ENCODE data around the gene ZNF831. TPM values are rescaled to one million over a fixed set of nuclear protein-coding genes. Genes with fewer than 3 reads are reported as not detected.
A peak's percentile ranks its signal among the peaks of the same experiment; 100 is the strongest.

Gene ZNF831
- total RNA-seq, 4 donors from 2014 or later: 0.15 to 1.2 (median 0.37) TPM

- H3K4me3 ChIP-seq: no peak overlapping the region
- peaks cover 0 to 7% (median 0%) of the 10 kb centered on the region in 3 donors for H3K4me1 ChIP-seq
- WGBS, 2 donors (ENCODE audit: low coverage in 1 of 2): 86 to 89% methylated on average over 4 to 7 of the region's 7 CpGs
- no peaks in the 10 kb centered on the region for H3K9me3 ChIP-seq
- no peaks in the 10 kb centered on the region for H3K36me3 ChIP-seq
- no peak for TF ChIP-seq POLR2AphosphoS5 (IDR thresholded peaks at IDR 0.05)
- no peak for TF ChIP-seq EP300 (IDR thresholded peaks at IDR 0.05)
- no peak for TF ChIP-seq POLR2A (IDR thresholded peaks at IDR 0.05)
- TF ChIP-seq CTCF (IDR thresholded peaks at IDR 0.05): no peak
- no peak overlapping the region for H3K27ac ChIP-seq
- ATAC-seq: no peak
- peaks cover 91% of the 10 kb centered on the region for H3K27me3 ChIP-seq
Measured at GRCh38 chr20:59297686-59298085, 134.1 kb downstream of the ZNF831 start.

DNA sequence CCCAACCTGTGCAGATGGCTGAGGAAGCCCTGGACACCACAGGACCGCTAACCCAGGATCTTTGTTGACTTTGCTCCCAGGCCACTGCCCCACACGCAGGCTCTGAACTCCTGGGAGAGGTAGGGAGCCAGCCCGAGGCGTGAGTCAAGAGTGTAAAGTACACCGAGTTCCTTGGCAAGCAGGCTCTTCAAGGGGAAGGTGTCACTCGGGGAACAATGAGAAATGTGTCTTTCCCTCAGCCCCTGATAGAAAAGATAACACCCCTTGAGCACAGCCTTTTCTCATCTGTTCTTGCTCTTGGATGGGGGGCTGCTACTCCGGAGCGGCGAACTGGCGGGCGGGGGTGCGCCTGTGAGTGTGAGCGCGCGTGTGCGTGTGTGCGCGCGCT lies 136.3 kb downstream of the ZNF831 start:
- no peak for ATAC-seq

GRCh38 chr20:59300333-59301081 lies 136.9 kb downstream of the ZNF831 start, which contains the start of gene EDN3:
Gene EDN3 (plus strand): TSS chr20:59300611. CDS start chr20:59300813, 202 bp downstream.
- no peak for ATAC-seq
- TF ChIP-seq CTCF (IDR thresholded peaks at IDR 0.05) (no peak), POLR2A (IDR thresholded peaks at IDR 0.05) (no peak)
- no peaks in the 10 kb centered on the region for H3K36me3 ChIP-seq
- 2% methylated on average over 9 of the region's 77 CpGs; no CpG with 5 or more reads in 1 of the 2 donors for WGBS, 2 donors (ENCODE audit: low coverage in 1 of 2)
- H3K27ac ChIP-seq: peak within 1 kb of the TSS in 1 of 4 donors; percentile 47
- H3K4me3 ChIP-seq: peak within 1 kb of the TSS in 1 of 2 donors; percentile 8
- peaks cover 0 to 7% (median 0%) of the 10 kb centered on the region in 3 donors for H3K4me1 ChIP-seq
- peaks cover 91% of the 10 kb centered on the region for H3K27me3 ChIP-seq
- H3K9me3 ChIP-seq: no peaks in the 10 kb centered on the region

More for the DNA sequence above, 136.3 kb downstream of the ZNF831 start:
- Histone ChIP-seq H3K9me3 (no peaks in the 10 kb centered on the region), H3K4me3 (peak overlapping the region in 1 of 2 donors; percentile 8), H3K27me3 (peaks cover 90% of the 10 kb centered on the region), H3K27ac (peak overlapping the region in 1 of 4 donors; percentile 47), H3K4me1 (peaks cover 0 to 7% (median 0%) of the 10 kb centered on the region in 3 donors), H3K36me3 (no peaks in the 10 kb centered on the region)
- WGBS, 2 donors (ENCODE audit: low coverage in 1 of 2): no CpG with 5 or more reads among the region's 19 CpGs
- TF ChIP-seq POLR2A (IDR thresholded peaks at IDR 0.05) (no peak), CTCF (IDR thresholded peaks at IDR 0.05) (no peak), POLR2AphosphoS5 (IDR thresholded peaks at IDR 0.05) (no peak), EP300 (IDR thresholded peaks at IDR 0.05) (no peak)

DNA sequence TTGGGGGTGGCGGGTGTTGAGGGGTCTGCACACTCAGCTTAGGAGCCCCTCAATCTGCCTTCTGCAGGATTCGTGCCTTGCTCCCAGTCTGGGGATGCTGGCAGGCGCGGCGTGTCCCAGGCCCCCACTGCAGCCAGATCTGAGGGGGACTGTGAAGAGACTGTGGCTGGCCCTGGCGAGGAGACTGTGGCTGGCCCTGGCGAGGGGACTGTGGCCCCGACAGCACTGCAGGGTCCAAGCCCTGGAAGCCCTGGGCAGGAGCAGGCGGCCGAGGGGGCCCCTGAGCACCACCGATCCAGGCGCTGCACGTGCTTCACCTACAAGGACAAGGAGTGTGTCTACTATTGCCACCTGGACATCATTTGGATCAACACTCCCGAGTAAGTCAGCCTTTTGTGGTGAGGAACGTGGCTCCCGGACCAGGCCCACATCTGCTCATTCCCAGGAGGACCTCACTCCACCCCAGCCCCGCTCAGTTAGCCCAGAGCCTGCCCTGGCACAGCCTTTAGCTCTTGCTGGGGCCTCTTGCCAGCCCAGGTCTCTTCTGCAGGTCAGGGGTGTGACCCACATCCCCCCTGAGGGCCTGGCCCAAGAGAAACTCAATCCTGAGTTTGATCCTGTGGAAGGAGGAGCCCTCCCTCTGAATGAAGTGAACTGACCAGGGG lies 137.9 kb downstream of the ZNF831 start:
- H3K4me3 ChIP-seq: no peak overlapping the region
- peaks cover 93% of the 10 kb centered on the region for H3K27me3 ChIP-seq
- no peak for TF ChIP-seq POLR2A (IDR thresholded peaks at IDR 0.05)
- no peak for TF ChIP-seq POLR2AphosphoS5 (IDR thresholded peaks at IDR 0.05)
- TF ChIP-seq EP300 (IDR thresholded peaks at IDR 0.05): no peak
- TF ChIP-seq CTCF (IDR thresholded peaks at IDR 0.05): no peak
- ATAC-seq: no peak
- no CpG with 5 or more reads among the region's 17 CpGs for WGBS, 2 donors (ENCODE audit: low coverage in 1 of 2)
- no peaks in the 10 kb centered on the region for H3K9me3 ChIP-seq
- H3K36me3 ChIP-seq: no peaks in the 10 kb centered on the region
- peaks cover 0 to 7% (median 0%) of the 10 kb centered on the region in 3 donors for H3K4me1 ChIP-seq
- no peak overlapping the region for H3K27ac ChIP-seq
